IMR-90 (cell line): ENCODE results near the gene TMEM38A. TPM values are rescaled to one million over a fixed set of nuclear protein-coding genes. Genes with fewer than 3 reads are reported as not detected.
A peak's percentile ranks its signal among the peaks of the same experiment; 100 is the strongest.

Experiments used
- ATAC-seq: fragments of 200-7000 bp; cut with Tn5 transposase; 2 replicates; pipeline ENCODE4 v1.9.1; 2020; ENCODE audit warnings: low read depth, mild to moderate bottlenecking, moderate library complexity
- BruUV-seq: library from RNA; stranded (reverse); fragments of 400-500 nt; replicated peaks from 2 replicates; lab custom pipeline; 2021; lab: Mats Ljungman, UMichigan
- CTCF ChIA-PET: fragments of 300-600 bp; formaldehyde crosslinking; extraction: SDS; loops from one replicate; lab custom pipeline; 2021; ENCODE audit warnings: antibody characterized with exemption; lab: Yijun Ruan, JAX
- POLR2A ChIA-PET: fragments of 300-600 bp; sonication (Branson Sonifier 250); formaldehyde crosslinking; loops from one replicate; lab custom pipeline; 2022; ENCODE audit warnings: antibody characterized with exemption; ENCODE audit not compliant: unreplicated experiment; lab: Charles Lee
- DNase-seq: peaks from one replicate; pipeline ENCODE4 v3.0.0; 2013
- H2AFZ ChIP-seq: replicated peaks from 2 replicates; pipeline ENCODE3; 2013; ENCODE audit warnings: low read length, mild to moderate bottlenecking; ENCODE audit not compliant: poor library complexity
- H2AK5ac ChIP-seq: 2 replicates; pipeline ENCODE4 v1.6.1; 2013; ENCODE audit warnings: low read depth, low read length, inconsistent platforms
- H2AK9ac ChIP-seq: replicated peaks from 2 replicates; pipeline ENCODE3; 2013; ENCODE audit warnings: mild to moderate bottlenecking, low read depth, low read length, moderate library complexity; ENCODE audit not compliant: poor library complexity
- H2BK120ac ChIP-seq: 2 replicates; pipeline ENCODE4 v1.6.1; 2013; ENCODE audit warnings: low read depth, low read length, inconsistent platforms
- H2BK15ac ChIP-seq: 3 replicates; pipeline ENCODE4 v1.6.1; 2013; ENCODE audit warnings: low read depth, low read length, inconsistent platforms
- H2BK20ac ChIP-seq: 2 replicates; pipeline ENCODE4 v1.6.1; 2013; ENCODE audit warnings: low read depth, mild to moderate bottlenecking, inconsistent platforms, low read length, moderate library complexity
- H2BK5ac ChIP-seq: 2 replicates; pipeline ENCODE4 v1.6.1; 2013; ENCODE audit warnings: mild to moderate bottlenecking, low read depth, low read length, inconsistent platforms; ENCODE audit not compliant: poor library complexity, severe bottlenecking
- H3K14ac ChIP-seq: replicated peaks from 2 replicates; pipeline ENCODE4 v1.6.1; 2013; ENCODE audit warnings: low read depth, low read length, inconsistent platforms
- H3K18ac ChIP-seq: 2 replicates; pipeline ENCODE4 v1.6.1; 2013; ENCODE audit warnings: low read depth, low read length, control low read depth
- H3K23ac ChIP-seq: 2 replicates; pipeline ENCODE4 v1.6.1; 2013; ENCODE audit warnings: low read depth, low read length, inconsistent platforms
- H3K27ac ChIP-seq: 2 replicates; pipeline ENCODE4 v1.5.1; 2013; ENCODE audit warnings: mild to moderate bottlenecking, control low read depth, low read length; ENCODE audit not compliant: insufficient read depth
- H3K27me3 ChIP-seq: 2 replicates; pipeline ENCODE4 v1.6.1; 2013; ENCODE audit warnings: low read length; ENCODE audit not compliant: control insufficient read depth, insufficient read depth
- H3K36me3 ChIP-seq: 2 replicates; pipeline ENCODE4 v1.6.1; 2013; ENCODE audit warnings: low read length, mixed read lengths; ENCODE audit not compliant: control insufficient read depth, insufficient read depth
- H3K4ac ChIP-seq: 2 replicates; pipeline ENCODE4 v1.6.1; 2013; ENCODE audit warnings: low read depth, low read length, inconsistent platforms
- H3K4me1 ChIP-seq: 2 replicates; pipeline ENCODE4 v1.6.1; 2013; ENCODE audit warnings: low read length, mixed read lengths; ENCODE audit not compliant: control insufficient read depth, insufficient read depth
- H3K4me2 ChIP-seq: 2 replicates; pipeline ENCODE4 v1.6.1; 2013; ENCODE audit warnings: low read depth, mild to moderate bottlenecking, control low read depth, low read length, moderate library complexity
- H3K4me3 ChIP-seq: 2 replicates; pipeline ENCODE4 v1.5.1; 2013; ENCODE audit warnings: low read depth, mild to moderate bottlenecking, control low read depth, low read length, moderate library complexity; ENCODE audit not compliant: insufficient read depth
- H3K56ac ChIP-seq: 2 replicates; pipeline ENCODE4 v1.6.1; 2013; ENCODE audit warnings: low read length, inconsistent platforms; ENCODE audit not compliant: insufficient read depth; ENCODE audit errors: extremely low read depth
- H3K79me1 ChIP-seq, 2 experiments: 2 replicates each; pipeline ENCODE4 v1.6.1; 2013; ENCODE audit warnings: low read length in 2 of 2, inconsistent platforms in 1 of 2, low read depth in 1 of 2
- H3K9ac ChIP-seq: 2 replicates; pipeline ENCODE4 v1.6.1; 2013; ENCODE audit warnings: low read depth, low read length, control low read depth
- H3K9me1 ChIP-seq: 2 replicates; pipeline ENCODE4 v1.6.1; 2013; ENCODE audit warnings: low read length, inconsistent platforms; ENCODE audit not compliant: insufficient read depth
- H3K9me3 ChIP-seq: 2 replicates; pipeline ENCODE4 v1.6.1; 2013; ENCODE audit warnings: low read length; ENCODE audit not compliant: control insufficient read depth, insufficient read depth
- H4K20me1 ChIP-seq: 2 replicates; pipeline ENCODE4 v1.6.1; 2013; ENCODE audit warnings: low read length, inconsistent platforms; ENCODE audit not compliant: insufficient read depth
- H4K5ac ChIP-seq: 2 replicates; pipeline ENCODE4 v1.6.1; 2013; ENCODE audit warnings: mild to moderate bottlenecking, low read depth, low read length, control low read depth
- H4K8ac ChIP-seq, 2 experiments: 2 replicates each; pipeline ENCODE4 v1.6.1; 2013; ENCODE audit warnings: low read depth in 2 of 2, low read length in 2 of 2, control low read depth in 1 of 2, inconsistent platforms in 1 of 2
- H4K91ac ChIP-seq: 2 replicates; pipeline ENCODE4 v1.6.1; 2013; ENCODE audit warnings: low read depth, low read length, inconsistent platforms; ENCODE audit not compliant: insufficient read depth
- BHLHE40 ChIP-seq: fragments of 150-350 bp; IDR thresholded peaks from 2 replicates; pipeline ENCODE4 v1.6.1; 2016; ENCODE audit warnings: mild to moderate bottlenecking, low read depth, low read length
- CEBPB ChIP-seq: IDR thresholded peaks from 2 replicates; pipeline ENCODE4 v1.6.1; 2012; ENCODE audit warnings: low read depth, low read length, improper control_type of control experiment
- CHD1 ChIP-seq: IDR thresholded peaks from 2 replicates; pipeline ENCODE4 v1.6.1; 2012; ENCODE audit warnings: low read depth, low read length, improper control_type of control experiment
- FOS ChIP-seq: fragments of 150-350 bp; IDR thresholded peaks from 2 replicates; pipeline ENCODE4 v1.6.1; 2016; ENCODE audit warnings: low read depth, low read length
- MAFK ChIP-seq: IDR thresholded peaks from 2 replicates; pipeline ENCODE4 v1.6.1; 2012; ENCODE audit warnings: low read depth, low read length, improper control_type of control experiment
- MAZ ChIP-seq: IDR thresholded peaks from 2 replicates; pipeline ENCODE4 v1.6.1; 2012; ENCODE audit warnings: low read depth, mild to moderate bottlenecking, low read length, improper control_type of control experiment, moderate library complexity, borderline replicate concordance
- NFE2L2 ChIP-seq: fragments of 150-350 bp; IDR thresholded peaks from 2 replicates; pipeline ENCODE4 v1.6.1; 2016; ENCODE audit warnings: low read depth, mild to moderate bottlenecking, low read length
- POLR2A ChIP-seq: IDR thresholded peaks from 2 replicates; pipeline ENCODE4 v1.6.1; 2012; ENCODE audit warnings: mild to moderate bottlenecking, low read depth, low read length
- RAD21 ChIP-seq: IDR thresholded peaks from 2 replicates; pipeline ENCODE4 v1.6.1; 2012; ENCODE audit warnings: low read length, improper control_type of control experiment
- RCOR1 ChIP-seq: IDR thresholded peaks from 2 replicates; pipeline ENCODE4 v1.6.1; 2012; ENCODE audit warnings: mild to moderate bottlenecking, low read length, improper control_type of control experiment; ENCODE audit not compliant: insufficient replicate concordance
- RFX5 ChIP-seq: IDR thresholded peaks from 2 replicates; pipeline ENCODE4 v1.8.0; 2012; ENCODE audit warnings: low read depth, mild to moderate bottlenecking, low read length, moderate library complexity
- WGBS, 2 experiments: methylation state at CpG; one replicate each; pipeline versions ENCODE4 v1.1.5 to v1.1.7; 2013; ENCODE audit warnings: missing lambda C conversion rate in 2 of 2; ENCODE audit not compliant: insufficient read length in 1 of 2; ENCODE audit errors: extremely low coverage in 2 of 2; 5-methylcytosine and 5-hydroxymethylcytosine counted together
- dilution Hi-C: fragments of 300-500 bp; cut with HindIII; formaldehyde crosslinking; loops from one replicate; pipeline ENCODE4 v1.14.3; 2018; ENCODE audit warnings: low sequenced_read_pairs; ENCODE audit not compliant: unreplicated experiment
- in situ Hi-C: fragments of 300-500 bp; cut with MboI; formaldehyde crosslinking; loops from 3 replicates; pipeline ENCODE4 v1.14.3; 2019; ENCODE audit warnings: low sequenced_read_pairs, inconsistent platforms, mixed read lengths
- intact Hi-C: fragments of 100-400 bp; cut with micrococcal nuclease; formaldehyde crosslinking; loops from 2 replicates; pipeline ENCODE4 v1.10.0; 2022
- polyA plus RNA-seq, 3 experiments: library from polyadenylated mRNA; depleted of rRNA; stranded (reverse); fragments of >200 nt; gene quantifications; 2 replicates each; pipeline ENCODE4 v1.2.3, GENCODE V29; 2012; ENCODE audit warnings: low replicate concordance in 1 of 3
- total RNA-seq: library from RNA; depleted of rRNA; stranded (reverse); fragments of >200 nt; gene quantifications from 2 replicates; pipeline ENCODE4 v1.2.3, GENCODE V29; 2012
- TF ChIP-seq, protein P1 (sequence below): fragments of 150-350 bp; IDR thresholded peaks from 2 replicates; pipeline ENCODE4 v1.6.1; 2016; ENCODE audit warnings: low read depth, mild to moderate bottlenecking, low read length, moderate library complexity, borderline replicate concordance

TMEM38A gene
- total and polyA plus RNA-seq, 2 of the 4 experiments (the other 2 are of a cell fraction): 1.3 to 2.0 TPM

DNA sequence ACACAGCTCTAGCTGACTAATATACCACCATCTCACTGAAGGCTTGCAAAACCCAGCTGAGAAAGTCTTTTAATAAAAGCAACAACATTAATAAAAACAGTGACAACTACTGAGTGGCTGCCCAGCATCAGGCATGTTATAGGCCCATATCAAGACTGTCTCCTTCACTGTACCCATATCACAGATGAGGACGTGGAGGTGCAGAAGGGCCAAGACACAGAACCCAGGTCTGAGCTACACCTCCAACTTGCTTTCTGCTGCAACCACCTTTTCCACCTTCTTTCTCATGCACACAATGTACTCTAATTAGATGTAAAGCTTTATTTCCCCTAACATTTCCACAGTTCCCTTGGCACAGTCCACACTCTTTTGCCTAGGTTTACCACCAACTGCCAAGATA, 22.3 kb upstream of the TMEM38A start:
- in situ Hi-C loops: no loop called here
- Histone ChIP-seq H4K8ac (no peak overlapping the region), H3K9ac (no peak overlapping the region), H2BK20ac (no peak overlapping the region), H2BK120ac (no peak overlapping the region), H3K79me1 (peaks cover 30 to 68% of the 10 kb centered on the region in 2 experiments), H2BK5ac (no peak overlapping the region), H3K56ac (no peak overlapping the region), H3K36me3 (peaks cover 52% of the 10 kb centered on the region), H3K27ac (no peak overlapping the region), H3K23ac (no peak overlapping the region), H4K5ac (no peak overlapping the region), H2AK5ac (no peak overlapping the region), H3K4me3 (no peak overlapping the region), H3K27me3 (no peaks in the 10 kb centered on the region), H2AK9ac (peak overlapping the region; percentile 37), H4K91ac (no peak overlapping the region), H3K9me1 (peaks cover 3% of the 10 kb centered on the region), H3K4me1 (no peaks in the 10 kb centered on the region), H4K20me1 (peaks cover 27% of the 10 kb centered on the region), H3K14ac (no peak overlapping the region), H3K4me2 (no peak overlapping the region), H3K4ac (no peak overlapping the region), H2AFZ (no peak overlapping the region), H3K18ac (no peak overlapping the region), H3K9me3 (no peaks in the 10 kb centered on the region), H2BK15ac (no peak overlapping the region)
- WGBS, 2 experiments: no CpG with 5 or more reads among the region's 1 CpG
- dilution Hi-C loops: no loop called here
- POLR2A ChIA-PET: no interaction called here
- CTCF ChIA-PET: interaction anchor here (0.6 kb wide), 1 partner anchor 8 kb away, joined by 7 read pairs; no protein-coding TSS in a partner anchor
- ATAC-seq (no peak), DNase-seq (no peak)
- intact Hi-C loops: no loop called here
- TF ChIP-seq MAFK (no peak), RCOR1 (no peak), MAZ (no peak), RAD21 (no peak), BHLHE40 (no peak), POLR2A (no peak), CEBPB (no peak), NFE2L2 (no peak), RFX5 (no peak), FOS (no peak), CHD1 (no peak)
- TF ChIP-seq, protein P1, sequence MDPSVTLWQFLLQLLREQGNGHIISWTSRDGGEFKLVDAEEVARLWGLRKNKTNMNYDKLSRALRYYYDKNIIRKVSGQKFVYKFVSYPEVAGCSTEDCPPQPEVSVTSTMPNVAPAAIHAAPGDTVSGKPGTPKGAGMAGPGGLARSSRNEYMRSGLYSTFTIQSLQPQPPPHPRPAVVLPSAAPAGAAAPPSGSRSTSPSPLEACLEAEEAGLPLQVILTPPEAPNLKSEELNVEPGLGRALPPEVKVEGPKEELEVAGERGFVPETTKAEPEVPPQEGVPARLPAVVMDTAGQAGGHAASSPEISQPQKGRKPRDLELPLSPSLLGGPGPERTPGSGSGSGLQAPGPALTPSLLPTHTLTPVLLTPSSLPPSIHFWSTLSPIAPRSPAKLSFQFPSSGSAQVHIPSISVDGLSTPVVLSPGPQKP: no peak
- no TSS peak for BruUV-seq
